HG03135 (cell line): ENCODE measurements around the gene AXL.
"Not testable (repeated sequence)": the region's sequence is repeated elsewhere in the genome, so short reads cannot be mapped to it uniquely, and the experiment has no call there.

ENCODE experiments used
- ATAC-seq: cut with Tn5 transposase; IDR thresholded peaks from one replicate; pipeline ENCODE4 v1.9.1; 2021; ENCODE audit warnings: mild to moderate bottlenecking, moderate library complexity; ENCODE audit not compliant: unreplicated experiment

The AXL gene

DNA sequence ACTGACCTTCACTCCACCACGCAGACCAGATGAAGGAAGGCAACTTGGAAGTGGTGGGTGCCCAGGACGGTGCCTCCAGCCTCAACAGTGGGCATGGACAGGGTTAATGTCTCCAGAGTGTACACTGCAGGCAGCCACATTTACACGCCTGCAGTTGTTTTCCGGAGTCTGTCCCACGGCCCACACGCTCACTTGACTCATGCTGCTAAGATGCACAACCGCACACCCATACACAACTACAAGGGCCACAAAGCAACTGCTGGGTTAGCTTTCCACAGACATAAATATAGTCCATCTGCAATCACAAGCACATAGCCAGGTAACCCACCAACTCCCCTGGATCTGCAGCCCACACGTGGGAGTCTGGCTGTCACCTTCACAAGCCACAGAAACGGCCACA, 12.6 kb upstream of the AXL start:
- no peak for ATAC-seq

DNA sequence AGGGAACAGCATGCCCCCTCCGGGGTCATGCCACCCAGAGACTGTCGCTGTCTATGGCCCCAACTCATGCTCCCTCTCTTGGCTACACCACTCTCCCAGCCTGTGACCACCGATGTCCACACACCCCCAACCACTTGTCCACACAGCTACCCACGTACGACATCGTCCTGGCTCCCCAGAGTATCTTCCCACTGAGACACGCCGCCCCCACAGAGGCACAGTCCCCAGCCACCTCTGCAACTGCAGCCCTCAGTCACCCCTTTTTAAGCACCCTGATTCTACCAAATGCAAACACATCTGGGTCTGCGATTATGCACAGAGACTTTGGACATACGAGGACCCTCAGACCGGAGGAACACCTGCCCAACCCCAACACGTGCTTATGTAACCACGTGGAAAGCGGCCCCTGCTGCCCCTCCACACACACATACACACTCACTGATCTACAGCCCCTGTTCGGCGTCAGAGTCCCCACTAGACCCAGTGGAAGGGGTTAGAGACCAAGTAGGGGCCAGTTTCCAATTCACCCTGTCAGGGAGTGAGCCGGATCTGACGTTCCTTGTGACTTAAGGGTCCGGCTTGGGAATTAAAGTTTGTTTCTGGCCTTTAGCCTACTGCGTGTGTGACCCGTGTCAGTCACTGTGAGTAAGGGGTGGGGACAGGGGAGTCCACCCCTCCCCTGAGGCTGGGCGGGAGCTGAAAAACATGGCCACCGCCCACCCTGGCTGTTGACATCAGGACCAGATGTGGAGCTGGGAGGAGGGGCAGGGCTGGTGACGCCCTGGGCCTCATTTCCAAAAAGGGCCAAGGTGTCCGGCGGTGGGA, 11.9 kb upstream of the AXL start:
- no peak for ATAC-seq

DNA sequence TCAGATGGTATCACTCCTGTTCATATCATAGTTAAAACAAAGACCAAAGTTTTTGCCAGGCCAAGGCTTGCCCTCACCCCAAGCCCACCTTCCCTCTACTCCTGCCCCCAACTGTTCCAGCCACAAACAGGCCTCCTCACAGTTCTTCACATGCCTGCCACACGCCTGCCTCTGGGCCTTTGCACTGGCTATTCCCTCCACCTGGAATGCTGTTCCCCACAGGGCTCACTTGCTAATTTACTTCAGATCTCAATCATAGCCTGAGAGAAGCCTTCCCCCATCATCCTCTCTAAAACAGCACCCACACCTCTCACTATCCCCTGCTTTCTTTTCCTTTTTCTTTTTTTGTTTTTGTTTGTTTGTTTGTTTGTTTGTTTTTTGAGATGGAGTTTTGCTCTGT, 4.9 kb upstream of the AXL start:
- ATAC-seq, result no peak

DNA sequence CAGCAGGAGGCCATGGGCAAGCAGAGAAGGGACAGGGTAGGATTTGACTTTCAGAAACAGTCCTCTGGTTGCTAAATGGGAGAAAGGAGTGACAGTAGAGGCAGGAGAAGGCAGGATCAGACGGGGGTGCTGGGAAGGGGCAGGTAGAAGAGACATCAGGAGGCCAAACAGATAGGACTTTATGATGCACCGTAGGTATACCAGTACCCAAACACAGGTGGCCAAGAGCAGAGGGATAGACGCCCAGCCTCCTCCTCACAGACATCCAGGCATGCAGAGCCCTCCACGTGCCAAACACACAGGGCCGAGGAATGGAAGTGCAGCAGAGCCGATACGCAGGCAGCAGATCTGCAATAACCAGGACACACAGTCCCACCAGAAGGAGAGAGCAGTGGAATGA, 1.3 kb upstream of the AXL start:
- ATAC-seq, result no peak

DNA sequence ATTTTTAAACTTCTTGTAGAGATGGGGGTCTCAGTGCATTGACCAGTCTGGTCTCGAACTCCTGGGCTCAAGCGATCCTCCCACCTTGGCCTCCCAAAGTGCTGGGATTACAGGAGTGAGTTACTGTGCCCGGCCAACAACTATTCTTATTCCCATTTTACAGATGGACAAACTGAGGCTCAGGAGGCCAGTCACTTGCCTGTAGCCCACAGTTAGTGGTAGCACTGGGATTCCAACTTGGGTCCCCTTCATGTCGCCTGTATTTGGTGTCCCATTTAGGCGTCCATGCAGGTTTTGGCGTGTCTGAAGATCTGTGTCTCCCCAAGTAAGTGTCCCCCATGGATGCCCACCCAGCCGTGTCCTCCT, 791 bp upstream of the AXL start:
- ATAC-seq, result no peak

DNA sequence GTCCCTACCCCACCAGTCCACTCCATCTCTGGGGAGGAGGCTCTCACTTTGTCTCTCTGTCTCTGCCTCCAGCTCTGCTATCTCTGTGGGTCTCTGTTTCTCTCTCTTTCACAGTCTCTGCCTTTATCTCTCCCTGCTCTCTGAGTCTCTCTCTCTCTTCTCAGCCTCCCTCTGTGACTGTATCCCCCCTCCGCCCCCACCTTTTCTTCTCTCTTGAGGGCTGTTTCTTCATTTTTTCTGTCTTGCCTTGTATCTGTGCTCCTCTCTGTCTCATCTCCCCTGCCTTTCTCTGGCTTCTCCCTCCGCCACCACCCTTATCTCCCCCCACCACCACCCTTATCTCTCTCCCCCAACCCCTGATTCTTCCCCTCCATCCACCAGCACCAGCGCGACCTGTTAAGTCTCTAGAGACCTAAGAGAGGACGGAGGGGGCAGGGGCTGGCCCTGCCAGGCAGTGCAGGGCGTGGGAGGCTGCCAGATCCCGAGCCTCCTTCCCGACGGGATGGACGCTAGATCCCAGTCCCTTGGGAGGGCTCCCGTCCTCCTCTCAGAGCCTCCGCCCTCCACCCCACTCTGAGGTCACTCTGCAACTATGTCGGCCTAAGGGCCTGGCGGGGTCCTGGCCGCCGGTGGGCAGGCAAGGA, 1.0 kb downstream of the AXL start:
- ATAC-seq, result no peak

DNA sequence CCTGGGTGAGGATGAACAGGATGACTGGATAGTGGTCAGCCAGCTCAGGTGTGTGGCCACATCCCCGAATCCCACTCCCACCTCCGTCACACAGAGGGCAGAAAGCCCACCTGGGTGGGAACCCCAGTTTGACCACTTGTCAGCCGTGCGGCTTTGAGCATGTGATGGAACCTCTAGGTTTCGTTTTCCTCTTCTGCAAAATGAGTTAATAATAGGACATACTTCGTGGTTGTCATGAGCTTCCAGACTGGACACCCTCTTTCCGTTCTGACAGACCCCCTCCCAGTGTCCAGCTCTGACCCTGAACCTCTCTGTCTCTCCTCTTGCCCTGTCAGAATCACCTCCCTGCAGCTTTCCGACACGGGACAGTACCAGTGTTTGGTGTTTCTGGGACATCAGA, 1.8 kb downstream of the AXL start:
- ATAC-seq, result no peak

DNA sequence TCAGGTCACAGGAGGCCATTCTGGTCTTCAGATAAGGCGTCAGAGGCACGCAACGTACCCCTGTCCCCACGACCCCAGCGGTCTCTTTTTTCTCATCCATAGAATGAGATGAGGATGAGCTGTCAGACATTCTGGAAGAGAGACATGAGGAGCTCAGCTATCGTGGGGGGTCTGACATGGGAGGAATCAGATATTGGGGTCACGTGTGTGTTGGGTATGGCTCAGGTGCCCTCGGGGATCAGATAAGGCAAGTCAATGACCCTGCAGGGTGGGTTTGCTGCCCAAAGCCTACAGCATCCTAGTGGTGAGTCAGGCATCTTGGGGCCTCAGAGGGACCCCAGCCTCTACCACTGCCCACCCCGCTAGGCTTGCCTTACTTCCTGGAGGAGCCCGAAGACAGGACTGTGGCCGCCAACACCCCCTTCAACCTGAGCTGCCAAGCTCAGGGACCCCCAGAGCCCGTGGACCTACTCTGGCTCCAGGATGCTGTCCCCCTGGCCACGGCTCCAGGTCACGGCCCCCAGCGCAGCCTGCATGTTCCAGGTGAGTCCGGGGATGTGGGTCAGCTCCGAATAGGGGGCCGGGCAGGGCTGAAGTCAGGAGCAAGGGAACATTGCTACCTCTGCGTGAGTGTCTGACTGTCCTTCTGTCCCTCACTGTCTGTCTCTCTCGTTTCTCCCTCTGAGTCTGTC, 2.6 kb downstream of the AXL start:
- no peak for ATAC-seq

DNA sequence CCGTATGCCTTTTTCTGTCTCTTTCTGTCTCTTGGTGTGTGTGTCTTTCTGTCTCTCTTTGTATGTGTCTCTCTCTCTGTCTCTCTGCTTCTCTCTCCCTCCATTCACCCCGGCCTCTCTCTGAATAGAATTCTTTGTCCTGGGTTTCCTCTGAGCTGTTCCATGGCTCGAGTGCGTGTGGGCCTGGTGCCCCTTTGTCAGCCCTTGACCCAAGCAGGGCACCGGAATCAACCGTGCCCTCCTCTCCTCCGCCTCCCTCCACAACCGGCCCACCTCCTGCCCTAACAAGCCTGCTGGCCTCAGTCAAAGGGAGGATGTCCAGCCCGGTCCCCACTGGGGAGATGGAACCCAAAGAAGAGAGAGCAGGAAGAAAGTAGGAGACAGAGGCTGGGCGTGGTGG, 3.2 kb downstream of the AXL start:
- no peak for ATAC-seq

DNA sequence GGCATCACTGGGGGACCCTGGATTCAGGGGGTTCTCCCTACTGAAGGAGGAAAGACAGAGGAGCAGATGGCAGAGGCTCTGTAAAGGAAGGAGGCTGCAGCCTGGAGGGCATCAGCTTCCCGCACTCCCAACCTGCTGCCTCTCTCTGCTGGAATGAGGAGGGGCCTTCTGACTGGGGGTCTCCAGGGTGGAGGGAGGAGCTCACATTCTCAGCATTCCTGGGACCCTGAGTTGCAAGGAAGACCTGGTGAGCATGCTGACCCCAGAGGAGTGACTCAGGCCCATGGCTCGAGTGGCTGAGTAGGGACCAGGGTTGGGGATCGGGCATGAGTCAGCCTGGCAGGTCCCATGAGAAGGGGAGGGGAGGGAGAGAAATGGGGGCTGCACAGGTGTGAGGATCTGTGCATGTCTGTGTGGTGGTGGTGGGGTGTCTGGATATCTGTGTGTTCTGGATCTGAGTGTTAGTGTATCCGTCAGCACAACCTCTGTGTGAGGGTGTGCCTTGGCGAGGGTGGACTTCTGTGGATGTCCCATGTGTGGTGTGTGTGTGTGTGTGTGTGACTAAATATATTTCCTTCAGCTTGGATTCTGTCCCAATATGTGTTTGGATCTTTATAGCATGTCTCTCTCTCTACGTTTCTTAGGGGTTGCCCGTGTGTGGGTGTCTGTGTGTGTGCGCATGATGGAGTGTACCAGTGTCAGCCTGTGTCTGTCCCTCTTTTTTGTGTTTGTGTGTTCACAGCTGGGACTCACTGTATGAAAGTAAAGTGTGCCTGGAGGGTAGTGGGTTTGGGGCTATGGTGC, 4.6 kb downstream of the AXL start:
- ATAC-seq, result no peak

DNA sequence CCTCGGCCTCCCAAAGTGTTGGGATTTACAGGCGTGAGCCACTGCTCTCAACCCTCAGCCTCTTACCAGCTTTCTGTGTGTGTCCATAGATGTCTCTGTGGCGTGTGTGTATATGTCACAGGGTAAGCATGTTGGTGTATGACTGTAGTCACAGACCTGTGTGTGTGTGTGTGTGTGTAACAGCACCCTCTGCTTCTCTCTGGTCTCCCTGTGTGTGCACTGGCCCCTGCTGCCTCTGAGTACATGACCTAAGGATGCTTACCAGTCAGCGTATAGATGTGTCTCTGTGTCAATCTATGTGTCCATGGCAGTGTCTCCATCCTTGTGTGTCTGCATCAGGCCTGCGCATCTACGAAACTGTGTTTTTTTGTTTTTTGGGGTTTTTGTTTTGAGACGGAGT, 5.6 kb downstream of the AXL start:
- ATAC-seq, result no peak

DNA sequence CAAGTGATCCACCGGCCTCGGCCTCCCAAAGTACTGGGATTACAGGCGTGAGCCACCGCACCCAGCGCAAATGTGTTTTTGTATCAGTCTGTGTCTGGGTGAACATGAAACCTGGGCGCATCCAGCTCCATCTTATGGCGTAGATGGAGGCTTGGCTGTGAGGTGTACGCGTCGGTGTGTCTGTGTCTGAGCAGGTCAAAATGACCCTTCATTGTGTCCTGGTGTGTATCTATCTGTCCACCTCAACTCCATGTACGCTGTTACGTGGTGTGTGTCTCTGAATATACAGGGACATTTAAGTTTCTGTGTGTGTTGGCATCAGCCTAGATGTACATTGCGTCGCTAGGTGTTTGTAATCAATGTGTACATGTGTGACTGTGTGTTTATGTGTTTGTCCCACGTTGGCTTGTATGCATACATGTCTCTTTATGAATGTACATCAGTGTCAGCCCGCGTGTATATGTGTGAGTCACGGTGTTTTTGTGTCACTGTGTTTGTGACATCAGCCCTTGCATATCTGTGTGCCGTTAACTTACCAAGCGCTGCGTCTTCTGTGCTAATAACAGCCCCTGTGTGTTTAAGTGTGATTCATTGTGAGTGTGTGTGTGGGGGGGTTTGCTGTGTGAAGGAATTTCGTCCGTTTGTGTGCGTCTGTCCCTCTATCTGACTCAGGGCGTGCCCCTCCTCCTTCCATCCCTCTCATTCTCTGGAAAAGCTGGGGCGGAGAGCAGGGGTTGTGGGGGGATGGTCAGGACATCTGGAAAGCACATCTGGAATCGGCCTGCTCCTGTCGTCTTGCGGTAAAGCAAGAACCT, 6.4 kb downstream of the AXL start:
- no peak for ATAC-seq

DNA sequence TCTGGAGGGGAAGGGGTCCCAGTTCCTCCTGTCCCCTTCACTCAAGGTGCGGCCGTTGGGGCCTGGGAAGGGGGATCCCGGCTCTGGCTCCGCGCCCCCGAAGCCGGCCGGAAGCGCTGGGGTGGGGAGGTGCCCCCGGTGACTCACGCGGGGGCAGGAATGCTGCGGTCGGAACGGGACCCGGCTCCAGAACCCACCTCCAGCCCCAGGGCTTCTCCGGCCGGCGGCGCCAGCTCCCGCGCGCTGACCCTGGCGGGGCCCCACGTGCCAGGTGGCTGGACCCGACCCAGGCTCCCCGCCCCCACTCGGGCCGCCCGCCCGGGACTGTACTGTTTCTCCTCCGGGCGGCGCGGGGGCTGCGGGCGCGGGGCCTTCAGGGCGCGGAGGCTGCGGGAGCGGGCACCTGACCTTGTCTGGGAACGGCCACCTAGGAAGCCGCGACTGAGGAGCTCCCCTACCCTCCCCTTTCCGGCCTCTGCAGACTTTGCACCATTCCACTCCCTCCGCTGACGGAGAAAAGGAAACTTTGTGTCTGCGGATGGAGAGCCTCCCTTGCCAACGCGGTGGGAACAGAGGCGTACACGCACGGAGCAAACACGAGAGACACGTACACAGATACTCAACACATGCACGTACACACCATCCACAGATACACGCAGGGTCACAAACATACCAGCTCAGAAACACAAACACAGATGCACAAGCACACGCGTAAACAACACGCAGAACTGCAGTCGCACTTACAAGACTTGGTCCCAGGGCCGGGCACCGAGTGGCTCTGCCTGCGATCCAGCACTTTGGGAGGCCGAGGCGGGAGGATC, 7.2 kb downstream of the AXL start:
- ATAC-seq, result no peak

DNA sequence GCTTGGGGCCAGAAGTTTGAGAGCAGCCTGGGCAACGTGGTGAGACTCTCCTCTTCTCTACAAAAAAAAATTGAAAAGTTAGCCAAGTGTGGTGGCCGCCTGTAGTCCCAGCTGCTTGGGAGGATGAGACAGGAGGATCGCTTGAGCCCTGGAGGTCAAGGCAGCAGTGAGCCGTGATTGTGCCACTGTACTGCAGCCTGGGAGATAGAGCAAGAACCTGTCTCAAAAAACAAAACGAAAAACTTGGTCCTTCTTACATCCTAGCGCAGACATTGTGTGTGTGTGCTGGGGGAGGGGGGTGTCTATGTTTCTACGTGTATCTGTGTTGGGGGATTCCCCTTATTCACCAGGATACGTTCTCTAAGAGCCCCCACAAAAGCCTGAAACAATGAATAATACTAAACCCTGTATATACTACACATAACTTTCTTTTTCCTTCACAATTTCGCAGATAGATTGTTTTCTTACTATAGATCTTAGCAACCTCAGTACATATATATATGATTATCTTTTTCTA, 7.9 kb downstream of the AXL start:
- no peak for ATAC-seq

DNA sequence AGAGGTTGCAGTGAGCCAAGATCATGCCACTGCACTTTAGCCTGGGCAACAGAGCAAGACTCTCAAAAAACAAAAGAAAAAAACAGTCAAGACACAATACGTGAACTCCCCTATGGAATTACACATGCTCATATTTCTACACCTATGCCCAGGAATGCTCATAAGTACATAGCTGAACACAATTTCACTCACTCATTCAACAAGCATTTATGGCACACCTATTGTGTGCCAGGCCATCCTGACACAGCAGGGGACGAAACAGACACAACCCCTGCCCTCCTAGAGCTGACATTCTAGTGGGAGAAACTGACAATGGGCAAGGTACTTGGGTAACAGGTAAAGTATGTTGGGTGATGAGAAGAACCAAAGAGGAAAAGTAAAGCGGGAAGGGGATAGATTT, 9.5 kb downstream of the AXL start:
- ATAC-seq, result no peak

DNA sequence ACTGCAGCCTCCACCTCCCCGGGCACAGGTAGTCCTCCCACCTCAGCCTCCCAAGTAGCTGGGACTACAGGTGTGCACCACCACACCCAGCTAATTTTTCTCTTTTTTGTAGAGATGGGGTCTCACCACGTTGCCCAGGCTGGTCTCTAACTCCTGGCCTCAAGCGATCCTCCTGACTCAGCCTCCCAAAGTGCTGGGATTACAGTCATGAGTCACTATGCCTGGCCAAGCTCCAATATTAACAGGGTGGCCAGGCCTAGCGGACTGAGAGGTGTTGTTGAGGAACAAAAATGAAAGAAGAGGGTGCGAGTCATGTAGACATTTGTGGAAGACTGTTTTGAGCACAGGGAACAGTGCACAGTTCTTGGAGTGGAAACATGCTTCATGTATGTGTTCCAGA, 10.3 kb downstream of the AXL start:
- ATAC-seq, result not testable (repeated sequence)

DNA sequence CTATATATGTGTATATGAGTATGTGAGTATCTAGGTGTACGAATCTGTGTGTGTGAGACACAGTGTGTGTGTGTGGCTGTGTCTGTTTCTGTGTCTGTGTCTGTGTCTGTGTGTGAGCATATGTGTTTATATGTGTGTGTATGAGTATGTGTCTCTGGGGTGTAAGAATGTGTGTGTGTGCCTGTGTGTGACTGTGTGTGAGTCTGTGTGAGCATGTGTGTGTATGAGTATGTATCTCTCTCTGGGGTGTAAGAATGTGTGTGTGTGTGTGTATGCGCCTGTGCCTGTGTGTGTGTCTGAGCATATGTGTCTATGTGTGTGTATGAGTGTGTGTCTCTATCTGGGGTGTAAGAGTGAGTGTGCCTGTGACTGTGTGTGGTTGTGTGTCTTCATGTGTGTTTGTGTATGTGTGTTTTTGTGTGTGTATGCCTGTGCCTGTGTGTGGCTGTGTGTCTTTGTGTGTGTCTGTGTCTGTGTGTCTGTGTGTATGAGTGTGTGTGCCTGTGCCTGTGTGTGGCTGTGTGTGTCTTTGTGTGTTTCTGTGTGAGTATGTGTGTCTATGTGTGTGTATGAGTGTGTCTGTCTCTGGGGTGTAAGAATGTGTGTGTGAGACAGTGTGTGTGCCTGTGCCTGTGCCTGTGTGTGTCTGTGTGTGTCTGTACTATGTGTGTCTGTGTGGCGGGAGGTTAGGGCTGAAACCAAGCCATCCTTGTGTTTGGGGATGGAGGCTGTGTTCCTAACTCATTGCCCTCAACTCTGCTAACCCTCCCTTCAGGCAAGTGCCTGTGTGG, 11.2 kb downstream of the AXL start:
- no peak for ATAC-seq

DNA sequence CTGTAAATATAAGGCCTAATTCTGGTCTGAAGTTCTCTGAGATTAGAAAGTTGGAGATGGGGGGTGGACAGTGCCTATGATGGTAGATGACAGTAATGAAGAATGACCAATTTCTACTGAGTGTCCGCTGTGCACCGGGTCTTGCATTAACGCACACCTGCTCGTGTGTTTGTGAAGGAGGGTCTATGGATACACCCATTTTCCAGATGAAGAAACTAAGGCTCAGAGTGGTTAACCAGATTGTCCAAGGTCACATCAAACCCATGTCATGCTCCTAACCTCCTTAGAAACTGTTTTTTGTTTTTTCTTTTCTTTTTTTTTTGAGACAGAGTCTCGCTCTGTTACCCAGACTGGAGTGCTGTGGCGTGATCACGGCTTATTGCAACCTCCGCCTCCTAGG, 13.7 kb downstream of the AXL start:
- no peak for ATAC-seq
